CD4-positive, alpha-beta T cell (primary cell): ENCODE results near the gene SKAP2. TPM values are rescaled to one million over a fixed set of nuclear protein-coding genes. Genes with fewer than 3 reads are reported as not detected.

ENCODE experiments used
- ATAC-seq: fragments of 200-7000 bp; cut with Tn5 transposase; one replicate; pipeline ENCODE4 v1.10.0; 2022; ENCODE audit warnings: mild to moderate bottlenecking; ENCODE audit not compliant: poor library complexity
- CTCF ChIA-PET: fragments of 350-600 bp; sonication (Branson Sonifier 250); formaldehyde crosslinking; loops from one replicate; lab custom pipeline; 2021; ENCODE audit warnings: antibody characterized with exemption, inconsistent platforms; lab: Charles Lee
- POLR2A ChIA-PET: fragments of 350-600 bp; sonication (Branson Sonifier 250); formaldehyde crosslinking; loops from one replicate; lab custom pipeline; 2021; ENCODE audit warnings: antibody characterized with exemption, inconsistent platforms; lab: Charles Lee
- DNase-seq, 14 experiments: peaks; one replicate each; pipeline ENCODE4 v3.0.0-alpha.2; 2013 to 2020; ENCODE audit warnings: mixed read lengths in 2 of 14
- H3K27ac ChIP-seq, 2 donors: one replicate each; pipeline versions ENCODE4 v1.5.1 to v1.7.0; 2013; ENCODE audit warnings: low read length in 2 of 2, low read depth in 1 of 2, mild to moderate bottlenecking in 1 of 2
- H3K27me3 ChIP-seq, 2 experiments: 1 replicate in 1 of 2; 2 replicates in 1 of 2; pipeline versions ENCODE4 v1.6.1 to v1.7.0; 2013; ENCODE audit warnings: low read length in 2 of 2, control low read depth in 1 of 2, mild to moderate bottlenecking in 1 of 2, moderate library complexity in 1 of 2; ENCODE audit not compliant: insufficient read depth in 2 of 2, control insufficient read depth in 1 of 2
- H3K36me3 ChIP-seq: one replicate; pipeline ENCODE4 v1.6.1; 2013; ENCODE audit warnings: low read length, control low read depth; ENCODE audit not compliant: insufficient read depth
- H3K4me1 ChIP-seq: one replicate; pipeline ENCODE4 v1.6.1; 2013; ENCODE audit warnings: low read length, control low read depth; ENCODE audit not compliant: insufficient read depth
- H3K4me3 ChIP-seq: one replicate; pipeline ENCODE4 v1.5.1; 2013; ENCODE audit warnings: mild to moderate bottlenecking, low read length, moderate library complexity
- H3K9me3 ChIP-seq, 2 experiments: 1 replicate in 1 of 2; 2 replicates in 1 of 2; pipeline versions ENCODE4 v1.6.1 to v1.7.0; 2013; ENCODE audit warnings: low read length in 2 of 2, mild to moderate bottlenecking in 2 of 2, control low read depth in 1 of 2, moderate library complexity in 1 of 2; ENCODE audit not compliant: control insufficient read depth in 1 of 2, insufficient read depth in 1 of 2
- H3K27ac Mint-ChIP-seq: one replicate; pipeline ENCODE4 v1.8.0; 2020; ENCODE audit warnings: mixed read lengths
- H3K27me3 Mint-ChIP-seq: one replicate; pipeline ENCODE4 v1.8.0; 2021; ENCODE audit warnings: mixed read lengths
- H3K36me3 Mint-ChIP-seq: one replicate; pipeline ENCODE4 v1.8.0; 2021; ENCODE audit warnings: low read depth, mixed read lengths
- H3K4me1 Mint-ChIP-seq: one replicate; pipeline ENCODE4 v1.8.0; 2021; ENCODE audit warnings: low read depth, mixed read lengths
- H3K4me3 Mint-ChIP-seq: one replicate; pipeline ENCODE4 v1.8.0; 2020; ENCODE audit warnings: mild to moderate bottlenecking, mixed read lengths
- H3K9me3 Mint-ChIP-seq: one replicate; pipeline ENCODE4 v1.8.0; 2020; ENCODE audit warnings: mixed read lengths
- CTCF ChIP-seq: fragments of 200-600 bp; IDR thresholded peaks from one replicate; pipeline ENCODE4 v1.8.0; 2022; ENCODE audit warnings: antibody characterized with exemption, mild to moderate bottlenecking
- intact Hi-C, 2 experiments: fragments of 100-400 bp; cut with DNase I in 1 of 2; cut with micrococcal nuclease in 1 of 2; formaldehyde crosslinking; loops; one replicate each; pipeline versions ENCODE4 v1.15.1 to v1.9.0; 2023 to 2025; cut with DNase I, micrococcal nuclease
- total RNA-seq, 174 experiments: library from RNA in 2 of 174; stranded (reverse) in 2 of 174; gene quantifications; one replicate each; pipeline ENCODE4 v1.2.3 and lab custom pipeline; 2021 to 2026

The SKAP2 gene
- total RNA-seq, 2 experiments from 2014 or later = 0.91 to 1.2 TPM

DNA sequence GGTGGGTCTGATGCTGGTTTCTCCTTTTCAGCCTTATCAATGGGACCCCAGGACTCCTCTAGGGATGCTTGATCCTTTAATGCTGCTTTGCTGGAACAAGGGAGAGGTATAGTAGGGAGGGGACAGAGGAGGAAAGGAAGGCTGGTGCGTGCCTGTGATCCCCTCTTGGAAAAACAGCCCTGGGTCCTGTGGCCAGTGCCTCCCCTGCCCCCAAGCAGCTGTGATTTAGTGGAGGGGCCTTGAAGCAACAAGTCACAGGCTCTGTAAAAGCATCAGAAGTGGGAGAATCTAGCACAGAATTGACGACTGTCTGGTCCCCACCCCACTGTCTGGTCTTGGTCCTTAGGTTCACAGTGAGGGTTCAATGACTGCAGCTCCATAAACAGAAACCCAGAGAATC is 237.7 kb downstream of the SKAP2 start:
- no peaks in the 10 kb centered on the region for H3K27me3 ChIP-seq
- Mint-ChIP-seq H3K27ac (no peak overlapping the region), H3K4me1 (no peaks in the 10 kb centered on the region), H3K4me3 (no peak overlapping the region), H3K27me3 (no peaks in the 10 kb centered on the region), H3K36me3 (no peaks in the 10 kb centered on the region), H3K9me3 (no peaks in the 10 kb centered on the region)
- H3K36me3 ChIP-seq = no peaks in the 10 kb centered on the region
- H3K9me3 ChIP-seq = no peaks in the 10 kb centered on the region
- DNase-seq (no peak), ATAC-seq (no peak)
- ChIA-PET CTCF (no interaction called here), POLR2A (no interaction called here)
- H3K4me3 ChIP-seq = no peak overlapping the region
- H3K27ac ChIP-seq = no peak overlapping the region
- TF ChIP-seq CTCF = no peak
- no peaks in the 10 kb centered on the region for H3K4me1 ChIP-seq
- intact Hi-C loops = no loop called here

GRCh38 chr7:26626156-26626555 is 238.2 kb downstream of the SKAP2 start:
- no peak overlapping the region for H3K4me3 Mint-ChIP-seq
- no peak for TF ChIP-seq CTCF
- no peaks in the 10 kb centered on the region for H3K9me3 Mint-ChIP-seq
- intact Hi-C loops = no loop called here
- H3K36me3 ChIP-seq = no peaks in the 10 kb centered on the region
- H3K9me3 ChIP-seq = no peaks in the 10 kb centered on the region
- DNase-seq (no peak), ATAC-seq (no peak)
- no peaks in the 10 kb centered on the region for H3K4me1 ChIP-seq
- no peaks in the 10 kb centered on the region for H3K27me3 ChIP-seq
- ChIA-PET CTCF (no interaction called here), POLR2A (no interaction called here)
- no peak overlapping the region for H3K4me3 ChIP-seq
- no peaks in the 10 kb centered on the region for H3K27me3 Mint-ChIP-seq
- H3K4me1 Mint-ChIP-seq = no peaks in the 10 kb centered on the region
- no peak overlapping the region for H3K27ac ChIP-seq
- no peaks in the 10 kb centered on the region for H3K36me3 Mint-ChIP-seq
- no peak overlapping the region for H3K27ac Mint-ChIP-seq

DNA sequence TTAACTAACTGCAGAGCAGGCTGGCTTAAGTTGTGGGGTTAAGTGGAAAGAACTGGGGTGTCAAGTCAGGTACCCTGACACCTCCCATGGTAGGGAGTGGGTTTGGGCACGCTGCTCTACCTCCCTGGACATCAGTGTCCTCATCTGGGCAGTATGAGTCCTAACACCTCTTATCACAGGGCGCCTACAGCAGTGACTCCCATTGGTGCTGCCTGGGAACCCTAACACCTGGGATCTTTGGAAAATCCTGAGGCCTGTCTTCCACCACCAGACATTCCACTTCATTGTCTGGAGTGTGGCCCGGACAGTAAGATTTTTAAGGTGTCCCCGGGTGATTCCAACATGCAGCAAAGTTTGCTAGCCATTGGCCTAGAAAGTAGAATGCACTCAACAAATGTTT is 239.1 kb downstream of the SKAP2 start:
- Histone ChIP-seq H3K4me3 (no peak overlapping the region), H3K27ac (no peak overlapping the region), H3K4me1 (no peaks in the 10 kb centered on the region), H3K27me3 (no peaks in the 10 kb centered on the region), H3K36me3 (no peaks in the 10 kb centered on the region), H3K9me3 (peaks cover 0 to 3% of the 10 kb centered on the region in 2 experiments)
- intact Hi-C loops = no loop called here
- no peak overlapping the region for H3K4me3 Mint-ChIP-seq
- no peaks in the 10 kb centered on the region for H3K36me3 Mint-ChIP-seq
- ChIA-PET POLR2A (no interaction called here), CTCF (no interaction called here)
- H3K27me3 Mint-ChIP-seq = no peaks in the 10 kb centered on the region
- TF ChIP-seq CTCF = no peak
- ATAC-seq (no peak), DNase-seq (no peak)
- H3K9me3 Mint-ChIP-seq = no peaks in the 10 kb centered on the region
- H3K4me1 Mint-ChIP-seq = no peaks in the 10 kb centered on the region
- H3K27ac Mint-ChIP-seq = no peak overlapping the region
